Vagina (tissue), 2 donors: ENCODE data around the gene TIAM2. TPM values are rescaled to one million over a fixed set of nuclear protein-coding genes. Genes with fewer than 3 reads are reported as not detected.

Source experiments
- DNase-seq, 2 donors: peaks; one replicate each; pipeline ENCODE4 v3.0.0-alpha.2; 2017; ENCODE audit errors: extremely low spot score in 2 of 2
- H3K27ac ChIP-seq: fragments of 200-600 bp; sonication (generic); one replicate; pipeline ENCODE4 v1.5.1; 2019
- H3K27me3 ChIP-seq: fragments of 200-600 bp; sonication (generic); one replicate; pipeline ENCODE4 v1.5.1; 2019
- H3K36me3 ChIP-seq, 2 donors: fragments of 200-600 bp; sonication (generic); one replicate each; pipeline ENCODE4 v1.5.1; 2017 to 2019
- H3K4me1 ChIP-seq: fragments of 200-600 bp; sonication (generic); one replicate; pipeline ENCODE4 v1.5.1; 2019
- H3K4me3 ChIP-seq, 2 donors: fragments of 200-600 bp; sonication (generic); 1 replicate in 1 of 2; 2 replicates in 1 of 2; pipeline ENCODE4 v1.5.1; 2016 to 2019
- H3K9me3 ChIP-seq: fragments of 200-600 bp; sonication (generic); one replicate; pipeline ENCODE4 v1.5.1; 2019
- CTCF ChIP-seq, 3 experiments: fragments of 450-650 bp in 2 of 3; fragments of 200-600 bp in 1 of 3; sonication (generic) in 1 of 3; IDR thresholded peaks; one replicate each; pipeline ENCODE4 v1.5.1; 2017 to 2019; ENCODE audit warnings: antibody characterized with exemption in 3 of 3, mild to moderate bottlenecking in 2 of 3, moderate library complexity in 2 of 3
- POLR2A ChIP-seq, 2 donors: fragments of 450-650 bp; IDR thresholded peaks; one replicate each; pipeline ENCODE4 v1.6.1; 2017; ENCODE audit warnings: antibody characterized with exemption in 2 of 2, mild to moderate bottlenecking in 2 of 2, moderate library complexity in 2 of 2
- POLR2AphosphoS5 ChIP-seq, 2 donors: sonication (generic); formaldehyde crosslinking; IDR thresholded peaks; one replicate each; pipeline ENCODE4 v1.9.0; 2017; ENCODE audit warnings: antibody characterized with exemption in 2 of 2, mild to moderate bottlenecking in 2 of 2, low read depth in 1 of 2; ENCODE audit not compliant: insufficient read depth in 1 of 2
- intact Hi-C: fragments of 100-400 bp; cut with DNase I; formaldehyde crosslinking; loops from one replicate; pipeline ENCODE4 v1.15.1; 2023
- total RNA-seq: library from RNA; depleted of rRNA; stranded (reverse); fragments of >200 nt; gene quantifications from one replicate; pipeline ENCODE4 v1.2.3, GENCODE V29; 2016

The TIAM2 gene
- total RNA-seq, 1 donor from 2014 or later, result 11.5 TPM

DNA sequence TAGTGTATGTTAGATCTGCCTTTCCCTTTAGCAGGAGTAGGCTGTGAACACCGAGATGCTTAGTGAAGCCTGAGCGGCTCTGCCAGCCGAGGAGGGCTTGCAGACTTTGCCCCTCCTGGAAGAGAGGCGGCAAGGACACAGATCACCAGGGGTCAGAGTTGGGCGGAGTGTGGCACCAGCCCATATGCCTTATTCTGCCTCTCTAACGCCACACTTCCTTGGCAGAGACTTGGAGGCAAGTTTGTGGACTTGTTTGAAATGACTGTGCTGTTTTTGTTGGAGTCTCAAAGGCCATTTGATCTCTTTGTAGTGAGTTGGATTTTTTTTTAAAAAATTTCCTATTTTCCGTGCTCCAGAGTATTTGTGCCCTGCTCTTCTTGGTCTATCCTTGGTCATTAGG lies 224.2 kb downstream of the TIAM2 start:
- no peaks in the 10 kb centered on the region for H3K36me3 ChIP-seq
- TF ChIP-seq POLR2AphosphoS5 (IDR thresholded peaks at IDR 0.05; ENCODE audit: insufficient read depth in 1 of 2, low read depth in 1 of 2) (no peak), POLR2A (IDR thresholded peaks at IDR 0.05) (no peak), CTCF (IDR thresholded peaks at IDR 0.05) (no peak)
- intact Hi-C loops, result no loop called here
- peaks cover 9% of the 10 kb centered on the region for H3K4me1 ChIP-seq
- H3K27ac ChIP-seq, result no peak overlapping the region
- H3K9me3 ChIP-seq, result no peaks in the 10 kb centered on the region
- DNase-seq, result no peak
- H3K27me3 ChIP-seq, result no peaks in the 10 kb centered on the region
- H3K4me3 ChIP-seq, result no peak overlapping the region

DNA sequence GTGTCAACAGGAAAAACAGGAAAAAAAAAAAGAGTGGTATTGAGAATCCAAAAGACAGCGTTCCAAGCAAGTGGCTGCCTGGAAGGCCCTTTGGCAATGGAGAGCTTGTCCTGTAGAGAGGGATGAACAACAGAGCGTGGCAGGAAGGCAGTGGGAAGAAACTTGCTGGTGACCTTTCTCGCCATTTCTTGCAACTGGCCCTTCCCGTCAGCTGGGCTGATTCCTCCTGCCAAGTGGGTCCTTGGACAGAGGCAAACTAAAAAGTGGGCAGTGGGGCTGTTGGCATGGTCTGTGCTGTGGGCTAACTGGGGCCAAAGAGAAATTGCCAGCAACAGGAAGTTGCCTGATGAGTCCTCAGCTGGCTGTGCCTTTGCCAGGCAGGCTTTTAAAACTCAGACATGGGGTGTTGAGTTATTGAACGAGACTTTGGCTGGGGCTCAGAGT lies 224.8 kb downstream of the TIAM2 start:
- TF ChIP-seq POLR2AphosphoS5 (IDR thresholded peaks at IDR 0.05; ENCODE audit: insufficient read depth in 1 of 2, low read depth in 1 of 2), result no peak
- TF ChIP-seq POLR2A (IDR thresholded peaks at IDR 0.05), result no peak
- no peak for TF ChIP-seq CTCF (IDR thresholded peaks at IDR 0.05)
- intact Hi-C loops, result no loop called here
- H3K27ac ChIP-seq, result no peak overlapping the region
- H3K4me1 ChIP-seq, result peaks cover 9% of the 10 kb centered on the region
- DNase-seq, result no peak
- no peaks in the 10 kb centered on the region for H3K27me3 ChIP-seq
- no peak overlapping the region for H3K4me3 ChIP-seq
- H3K9me3 ChIP-seq, result no peaks in the 10 kb centered on the region
- H3K36me3 ChIP-seq, result no peaks in the 10 kb centered on the region

DNA sequence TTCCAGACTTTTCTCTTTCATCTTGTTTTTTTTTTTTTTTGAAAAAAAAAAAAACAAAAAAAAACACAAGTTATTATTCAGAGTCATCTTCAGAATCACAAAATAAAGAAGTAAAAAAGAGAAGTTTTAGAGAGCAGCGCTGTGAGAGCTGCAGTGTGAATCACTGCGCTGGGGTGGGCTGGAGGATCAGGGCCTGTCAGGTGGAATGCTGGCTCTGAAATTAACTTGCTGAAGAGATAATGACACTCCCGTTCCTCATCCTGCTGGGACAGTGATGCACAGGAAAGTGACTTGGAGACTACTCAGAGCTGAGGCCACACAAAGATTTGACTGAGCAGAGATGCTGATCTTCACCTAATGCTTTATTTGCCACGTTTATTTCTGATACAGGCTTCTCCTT lies 226.0 kb downstream of the TIAM2 start:
- no peaks in the 10 kb centered on the region for H3K36me3 ChIP-seq
- no peak for TF ChIP-seq CTCF (IDR thresholded peaks at IDR 0.05)
- TF ChIP-seq POLR2A (IDR thresholded peaks at IDR 0.05), result no peak
- no peak for TF ChIP-seq POLR2AphosphoS5 (IDR thresholded peaks at IDR 0.05; ENCODE audit: insufficient read depth in 1 of 2, low read depth in 1 of 2)
- intact Hi-C loops, result no loop called here
- no peak overlapping the region for H3K4me3 ChIP-seq
- H3K9me3 ChIP-seq, result no peaks in the 10 kb centered on the region
- no peak for DNase-seq
- H3K27me3 ChIP-seq, result no peaks in the 10 kb centered on the region
- no peak overlapping the region for H3K27ac ChIP-seq
- peaks cover 9% of the 10 kb centered on the region for H3K4me1 ChIP-seq

- no peaks in the 10 kb centered on the region for H3K36me3 ChIP-seq
- no peak overlapping the region for H3K27ac ChIP-seq
- H3K4me1 ChIP-seq, result peaks cover 9% of the 10 kb centered on the region
- H3K9me3 ChIP-seq, result no peaks in the 10 kb centered on the region
- intact Hi-C loops, result no loop called here
- H3K4me3 ChIP-seq, result no peak overlapping the region
- no peak for TF ChIP-seq POLR2A (IDR thresholded peaks at IDR 0.05)
- no peak for TF ChIP-seq POLR2AphosphoS5 (IDR thresholded peaks at IDR 0.05; ENCODE audit: insufficient read depth in 1 of 2, low read depth in 1 of 2)
- TF ChIP-seq CTCF (IDR thresholded peaks at IDR 0.05), result no peak
- no peak for DNase-seq
- no peaks in the 10 kb centered on the region for H3K27me3 ChIP-seq
These were observed 227.4 kb downstream of the TIAM2 start for GRCh38 chr6:155222506-155222905.

DNA sequence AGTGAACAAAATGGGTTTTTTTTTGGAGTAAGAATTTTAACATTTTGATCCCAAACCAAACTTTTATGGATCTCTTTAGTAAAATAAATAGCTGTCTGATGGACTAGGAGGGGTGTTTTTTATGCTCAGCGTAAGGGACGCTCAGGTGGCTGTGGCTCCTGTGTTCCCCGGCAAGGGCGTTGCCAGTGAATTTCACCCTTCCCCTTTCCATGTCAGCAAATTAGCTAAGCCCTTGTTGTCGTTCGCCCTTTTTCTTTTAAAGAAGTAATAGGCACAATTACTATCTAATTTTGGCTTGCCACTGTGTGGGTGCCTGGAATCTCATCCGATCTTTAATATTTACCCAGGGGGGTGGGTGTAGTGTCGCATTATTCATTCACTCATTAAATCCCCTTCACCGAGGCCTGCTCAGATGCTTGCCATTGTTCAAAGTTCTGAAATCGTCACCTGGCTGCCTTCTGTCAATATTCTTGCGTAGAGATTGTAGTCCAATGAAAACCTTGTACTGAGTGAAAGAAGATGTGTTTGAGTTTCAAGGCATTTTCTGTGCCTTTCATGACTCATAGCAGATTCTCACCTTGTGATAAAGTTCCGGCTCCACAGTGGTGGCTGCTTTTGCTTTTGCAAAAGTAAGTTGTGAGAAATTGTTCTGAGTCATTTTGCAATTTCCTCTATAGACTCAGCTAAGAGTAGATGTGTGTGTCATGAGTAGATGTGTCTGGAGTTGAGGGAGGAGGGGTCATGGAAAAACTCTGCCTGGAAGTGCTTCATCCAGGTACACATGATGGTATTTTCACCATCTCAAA lies 228.7 kb downstream of the TIAM2 start:
- DNase-seq, result no peak
- Histone ChIP-seq H3K9me3 (no peaks in the 10 kb centered on the region), H3K4me3 (no peak overlapping the region), H3K27ac (no peak overlapping the region), H3K27me3 (no peaks in the 10 kb centered on the region), H3K36me3 (no peaks in the 10 kb centered on the region), H3K4me1 (peaks cover 18% of the 10 kb centered on the region)
- TF ChIP-seq POLR2AphosphoS5 (IDR thresholded peaks at IDR 0.05; ENCODE audit: insufficient read depth in 1 of 2, low read depth in 1 of 2) (peak in 1 of 2 donors; percentile 42), POLR2A (IDR thresholded peaks at IDR 0.05) (no peak)
- intact Hi-C loops, result no loop called here
